DMS153 treated with DMSO at 0.1 percent for 48 hours (cell line): ENCODE results near the gene SHISAL1.

Experiments
- DNase-seq: peaks from one replicate; lab custom pipeline; 2025; ENCODE audit not compliant: unreplicated experiment; lab: John Stamatoyannopoulos, UW

Gene SHISAL1

DNA sequence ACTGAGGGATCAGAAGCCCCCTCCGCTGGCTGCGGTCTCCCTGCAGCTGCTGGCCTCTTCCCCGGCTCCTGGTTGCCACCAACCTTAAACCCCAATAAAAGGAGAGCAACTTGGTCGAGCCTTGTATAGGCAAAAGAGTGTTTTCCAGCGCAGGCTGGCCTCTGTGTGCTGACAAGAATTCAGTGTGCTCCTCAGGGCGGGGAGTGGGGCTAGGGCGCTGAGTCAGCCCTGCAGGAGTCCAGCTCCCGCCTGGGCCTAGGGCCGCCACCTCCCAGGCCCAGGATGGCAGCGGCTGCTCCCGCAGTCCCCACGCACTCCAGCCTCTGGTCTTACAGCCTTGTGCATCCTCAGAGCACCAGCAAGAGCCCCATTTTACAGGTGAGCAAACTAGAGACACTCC is at the start of gene SHISAL1:
TSS of gene SHISAL1 (minus strand) at position 186 of the 400 bp plus-strand sequence. CDS start 12,006 bp downstream, outside the sequence.
- DNase-seq: no peak

GRCh38 chr22:44361391-44362126 is 48.8 kb upstream of the SHISAL1 start:
- no peak for DNase-seq

DNA sequence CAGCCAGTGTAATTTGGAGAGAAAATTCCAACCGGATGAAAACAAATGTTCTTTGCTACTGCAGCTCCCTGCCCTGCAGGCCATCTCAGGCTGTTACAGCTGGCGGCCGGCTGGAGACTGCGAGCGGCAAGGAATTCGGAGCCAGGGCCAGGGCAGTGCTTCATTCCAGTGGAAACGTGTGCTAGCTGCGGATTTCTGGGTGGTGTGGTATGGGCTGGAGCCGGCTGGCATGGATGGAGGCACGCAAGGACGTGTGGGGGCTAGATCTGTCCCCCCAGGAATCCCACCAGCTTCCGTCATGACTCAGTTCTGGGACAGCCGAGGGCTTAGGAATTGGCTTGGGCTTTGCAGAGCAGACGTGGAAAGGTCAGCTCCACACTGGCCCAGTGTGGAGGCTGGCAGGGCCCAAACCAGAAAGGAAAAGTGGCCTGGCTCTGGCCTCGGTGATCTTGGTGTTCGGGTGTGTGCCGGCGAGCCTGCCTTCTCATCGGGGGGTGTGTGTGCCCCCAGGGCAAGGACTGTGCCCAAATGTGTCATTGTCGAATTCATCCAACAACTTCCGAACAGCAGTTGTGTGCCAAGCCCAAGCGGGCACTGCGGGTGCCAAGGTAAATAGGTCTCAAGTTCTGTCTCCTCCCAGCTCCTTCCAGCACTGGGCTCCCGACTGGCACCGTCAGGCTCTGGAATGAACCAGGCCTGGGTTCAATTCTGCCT is 48.1 kb upstream of the SHISAL1 start:
- DNase-seq: peak; percentile 7

- no peak for DNase-seq
Observed at GRCh38 chr22:44360306-44360667, 47.5 kb upstream of the SHISAL1 start.

DNA sequence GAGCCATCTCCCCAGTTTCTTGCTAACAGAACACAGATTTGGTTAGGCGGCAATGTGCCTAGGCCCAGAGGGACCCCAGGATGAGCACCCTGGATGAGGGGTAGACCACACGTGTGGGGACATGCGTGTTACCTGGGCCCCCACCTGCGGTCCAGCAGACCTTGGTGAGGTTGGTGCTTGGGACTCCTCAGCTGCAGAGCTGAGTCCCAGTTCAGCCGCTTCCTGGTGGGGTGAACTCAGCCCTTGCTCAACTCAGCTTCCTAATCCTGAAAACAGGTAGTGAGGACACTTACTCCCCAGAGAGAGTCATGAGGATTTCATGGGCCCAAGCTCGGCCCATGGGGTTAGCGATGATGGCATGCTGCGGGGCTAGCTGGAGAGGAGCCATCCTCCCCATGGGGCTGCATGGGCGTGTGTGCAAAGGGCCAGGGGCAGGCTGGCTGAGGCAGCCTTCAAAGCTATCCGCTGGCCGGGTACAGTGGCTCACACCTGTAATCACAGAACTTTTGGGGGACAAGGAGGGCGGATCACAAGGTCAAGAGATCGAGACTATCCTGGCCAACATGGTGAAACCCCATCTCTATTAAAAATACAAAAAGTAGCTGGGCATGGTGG is 46.9 kb upstream of the SHISAL1 start:
- no peak for DNase-seq

GRCh38 chr22:44358709-44359440 is 46.1 kb upstream of the SHISAL1 start:
- no peak for DNase-seq

DNA sequence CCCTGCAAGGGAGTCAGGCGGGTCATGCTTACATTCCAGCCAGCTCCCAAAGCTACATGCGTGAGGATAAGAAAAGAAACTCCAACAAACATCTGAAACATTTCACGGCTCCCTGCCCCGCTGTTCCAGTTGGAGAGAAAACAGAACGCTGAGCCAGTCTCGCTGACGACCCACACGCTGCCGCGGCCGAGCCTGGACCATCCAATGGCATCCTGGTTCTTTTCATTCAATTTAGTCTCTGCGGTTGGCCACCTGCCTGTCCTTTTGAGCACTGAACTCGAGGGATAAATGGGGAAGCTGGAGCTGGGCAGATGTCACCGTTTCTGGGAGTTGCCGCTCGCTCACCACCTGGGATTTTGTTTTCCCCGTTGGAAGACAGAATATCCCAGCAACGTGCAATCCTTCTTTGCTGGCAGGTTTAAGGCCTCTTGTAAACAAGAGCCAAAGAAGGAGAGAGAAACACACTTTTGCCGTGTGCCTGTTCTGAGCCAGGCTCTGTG is 45.3 kb upstream of the SHISAL1 start:
- peak; percentile 70 for DNase-seq

GRCh38 chr22:44357296-44357965 is 44.7 kb upstream of the SHISAL1 start:
- DNase-seq: no peak

DNA sequence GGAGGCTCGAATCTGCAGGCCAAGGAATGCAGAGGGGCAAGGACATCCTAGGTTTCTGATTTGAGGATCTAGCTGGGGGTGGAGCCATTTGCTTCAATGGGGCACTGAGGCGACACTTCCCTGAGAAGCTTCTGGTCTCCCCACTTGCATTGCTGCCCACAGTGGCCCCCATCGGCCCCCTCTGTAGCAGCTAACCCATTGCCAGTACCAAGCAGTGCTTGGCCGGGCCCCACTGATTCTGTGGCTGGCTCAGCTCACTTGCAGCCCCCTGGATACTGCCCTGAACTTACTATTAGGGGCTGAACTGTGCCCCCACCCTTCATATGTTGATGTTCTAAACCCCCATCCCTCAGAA is 42.9 kb upstream of the SHISAL1 start:
- DNase-seq: no peak

GRCh38 chr22:44354288-44354687 is 41.5 kb upstream of the SHISAL1 start:
- DNase-seq: no peak

GRCh38 chr22:44353041-44353440 is 40.3 kb upstream of the SHISAL1 start:
- DNase-seq: no peak

GRCh38 chr22:44352378-44353035 is 39.8 kb upstream of the SHISAL1 start:
- no peak for DNase-seq

GRCh38 chr22:44351685-44352377 is 39.1 kb upstream of the SHISAL1 start:
- DNase-seq: peak; percentile 27

DNA sequence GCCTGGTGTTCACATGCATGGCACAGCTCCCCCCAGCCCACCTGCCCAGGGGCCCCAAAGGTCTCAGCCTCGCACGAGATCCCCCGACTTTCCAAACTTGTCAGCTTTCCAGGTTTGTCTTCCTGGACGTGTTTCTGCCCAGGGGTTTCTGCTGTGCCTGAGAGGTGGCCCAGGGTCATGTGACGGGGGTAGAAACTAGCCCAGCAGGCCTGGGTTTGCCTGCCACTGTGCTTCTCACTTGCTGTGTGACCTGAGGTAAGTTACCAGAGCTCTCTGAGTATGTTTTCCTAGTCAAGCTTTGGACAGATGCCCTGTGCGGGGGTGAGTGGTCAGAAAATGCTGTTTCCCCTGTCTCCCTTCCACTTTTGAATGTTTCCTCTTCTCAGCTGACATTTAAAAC is 38.3 kb upstream of the SHISAL1 start:
- DNase-seq: no peak

- DNase-seq: no peak
Observed at GRCh38 chr22:44349594-44349993, 36.8 kb upstream of the SHISAL1 start.

GRCh38 chr22:44348971-44349560 is 36.3 kb upstream of the SHISAL1 start:
- no peak for DNase-seq

DNA sequence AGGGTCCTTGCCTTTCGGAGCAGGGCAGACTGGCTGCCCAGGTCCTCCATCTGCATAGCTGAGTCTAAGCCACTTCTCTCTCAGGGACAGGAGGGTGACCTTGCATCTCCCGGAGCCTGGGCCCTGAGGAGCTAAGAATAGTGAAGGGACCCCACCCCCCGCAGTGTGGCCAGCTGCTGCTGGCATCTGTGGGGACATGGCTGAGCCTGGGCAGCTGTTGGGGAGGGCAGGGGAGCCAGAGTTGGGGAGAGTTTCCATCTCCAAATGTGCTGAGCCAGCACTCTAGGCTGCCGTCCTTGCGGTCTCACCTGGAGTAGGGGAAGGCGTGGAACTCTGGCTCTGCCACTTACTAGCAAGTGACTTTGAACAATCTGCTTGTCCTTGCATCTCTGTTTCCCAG is 34.8 kb upstream of the SHISAL1 start:
- no peak for DNase-seq

- DNase-seq: no peak
Observed at GRCh38 chr22:44347080-44347479, 34.3 kb upstream of the SHISAL1 start.

- no peak for DNase-seq
Observed at GRCh38 chr22:44345872-44346271, 33.1 kb upstream of the SHISAL1 start.
